BLaER1 treated with 17β-estradiol and CSF1 and Interleukin-3, amounts not matched to agents 10 nM and 100 nM (cell line): ENCODE measurements around the gene KLK1.

Source experiments
- H3K27ac ChIP-seq, 11 experiments: shearing (Covaris generic); formaldehyde crosslinking; 2 replicates each; pipeline ENCODE4 v1.8.1; 2022
- H3K27me3 ChIP-seq, 11 experiments: shearing (Covaris generic); formaldehyde crosslinking; 2 replicates each; pipeline ENCODE4 v1.8.1; 2022
- H3K36me3 ChIP-seq, 11 experiments: shearing (Covaris generic); formaldehyde crosslinking; 2 replicates each; pipeline ENCODE4 v1.8.1; 2022
- H3K4me1 ChIP-seq, 10 experiments: shearing (Covaris generic); formaldehyde crosslinking; 2 replicates each; pipeline ENCODE4 v1.8.1; 2022
- H3K4me2 ChIP-seq, 11 experiments: shearing (Covaris generic); formaldehyde crosslinking; 2 replicates each; pipeline ENCODE4 v1.8.1; 2022
- H3K4me3 ChIP-seq, 10 experiments: shearing (Covaris generic); formaldehyde crosslinking; 2 replicates each; pipeline ENCODE4 v1.8.1; 2022
- H3K9ac ChIP-seq, 11 experiments: shearing (Covaris generic); formaldehyde crosslinking; 2 replicates each; pipeline ENCODE4 v1.8.1; 2022
- H3K9me3 ChIP-seq, 11 experiments: shearing (Covaris generic); formaldehyde crosslinking; replicated peaks in 1 of 11; 2 replicates each; pipeline ENCODE4 v1.8.1; 2022
- H4K20me1 ChIP-seq, 11 experiments: shearing (Covaris generic); formaldehyde crosslinking; 2 replicates each; pipeline ENCODE4 v1.8.1; 2022
- Cebpa-rat ChIP-seq, 11 experiments: shearing (Covaris generic); IDR thresholded peaks; 2 replicates each; pipeline ENCODE4 v1.8.1; 2022

Gene KLK1

GRCh38 chr19:50857366-50857765 is 33.8 kb upstream of the KLK1 start:
- TF ChIP-seq Cebpa-rat (IDR thresholded peaks at IDR 0.05): no peak
- H3K9me3 ChIP-seq: peaks cover 14 to 23% (median 18%) of the 10 kb centered on the region in 11 experiments; a peak in 20 of 22 replicates
- H3K9ac ChIP-seq: no peak overlapping the region
- H3K36me3 ChIP-seq: no peaks in the 10 kb centered on the region
- no peak overlapping the region for H3K4me3 ChIP-seq
- H3K27ac ChIP-seq: no peak overlapping the region
- H3K4me1 ChIP-seq: peaks cover 0 to 9% (median 0%) of the 10 kb centered on the region in 10 experiments; a peak in 5 of 20 replicates
- H3K27me3 ChIP-seq: no peaks in the 10 kb centered on the region
- no peaks in the 10 kb centered on the region for H4K20me1 ChIP-seq
- H3K4me2 ChIP-seq: peak overlapping the region in 2 of 11 experiments; percentile 29; a peak in 2 of 22 replicates

DNA sequence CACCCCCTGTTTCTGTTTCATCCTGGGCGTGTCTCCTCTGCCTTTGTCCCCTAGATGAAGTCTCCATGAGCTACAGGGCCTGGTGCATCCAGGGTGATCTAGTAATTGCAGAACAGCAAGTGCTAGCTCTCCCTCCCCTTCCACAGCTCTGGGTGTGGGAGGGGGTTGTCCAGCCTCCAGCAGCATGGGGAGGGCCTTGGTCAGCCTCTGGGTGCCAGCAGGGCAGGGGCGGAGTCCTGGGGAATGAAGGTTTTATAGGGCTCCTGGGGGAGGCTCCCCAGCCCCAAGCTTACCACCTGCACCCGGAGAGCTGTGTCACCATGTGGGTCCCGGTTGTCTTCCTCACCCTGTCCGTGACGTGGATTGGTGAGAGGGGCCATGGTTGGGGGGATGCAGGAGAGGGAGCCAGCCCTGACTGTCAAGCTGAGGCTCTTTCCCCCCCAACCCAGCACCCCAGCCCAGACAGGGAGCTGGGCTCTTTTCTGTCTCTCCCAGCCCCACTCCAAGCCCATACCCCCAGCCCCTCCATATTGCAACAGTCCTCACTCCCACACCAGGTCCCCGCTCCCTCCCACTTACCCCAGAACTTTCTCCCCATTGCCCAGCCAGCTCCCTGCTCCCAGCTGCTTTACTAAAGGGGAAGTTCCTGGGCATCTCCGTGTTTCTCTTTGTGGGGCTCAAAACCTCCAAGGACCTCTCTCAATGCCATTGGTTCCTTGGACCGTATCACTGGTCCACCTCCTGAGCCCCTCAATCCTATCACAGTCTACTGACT is 31.2 kb upstream of the KLK1 start, which contains the start of gene KLK3:
Gene KLK3 (plus strand): TSS at position 280 of the 775 bp plus-strand sequence. CDS start 41 bp downstream, at position 321.
- Histone ChIP-seq H3K27me3 (no peaks in the 10 kb centered on the region), H3K27ac (no peak within 1 kb of the TSS), H3K4me3 (no peak within 1 kb of the TSS), H3K9ac (no peak within 1 kb of the TSS), H4K20me1 (no peaks in the 10 kb centered on the region), H3K9me3 (peaks cover 0 to 5% (median 2%) of the 10 kb centered on the region in 11 experiments; a peak in 9 of 22 replicates), H3K4me2 (no peak within 1 kb of the TSS), H3K4me1 (peaks cover 0 to 9% (median 0%) of the 10 kb centered on the region in 10 experiments; a peak in 5 of 20 replicates), H3K36me3 (no peaks in the 10 kb centered on the region)
- TF ChIP-seq Cebpa-rat (IDR thresholded peaks at IDR 0.05): no peak

DNA sequence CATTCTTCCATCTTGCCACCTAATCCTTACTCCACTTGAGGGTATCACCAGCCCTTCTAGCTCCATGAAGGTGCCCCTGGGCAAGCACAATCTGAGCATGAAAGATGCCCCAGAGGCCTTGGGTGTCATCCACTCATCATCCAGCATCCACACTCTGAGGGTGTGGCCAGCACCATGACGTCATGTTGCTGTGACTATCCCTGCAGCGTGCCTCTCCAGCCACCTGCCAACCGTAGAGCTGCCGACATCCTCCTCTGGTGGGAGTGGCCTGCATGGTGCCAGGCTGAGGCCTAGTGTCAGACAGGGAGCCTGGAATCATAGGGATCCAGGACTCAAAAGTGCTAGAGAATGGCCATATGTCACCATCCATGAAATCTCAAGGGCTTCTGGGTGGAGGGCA is 28.0 kb upstream of the KLK1 start:
- H3K27ac ChIP-seq: no peak overlapping the region
- no peaks in the 10 kb centered on the region for H3K27me3 ChIP-seq

DNA sequence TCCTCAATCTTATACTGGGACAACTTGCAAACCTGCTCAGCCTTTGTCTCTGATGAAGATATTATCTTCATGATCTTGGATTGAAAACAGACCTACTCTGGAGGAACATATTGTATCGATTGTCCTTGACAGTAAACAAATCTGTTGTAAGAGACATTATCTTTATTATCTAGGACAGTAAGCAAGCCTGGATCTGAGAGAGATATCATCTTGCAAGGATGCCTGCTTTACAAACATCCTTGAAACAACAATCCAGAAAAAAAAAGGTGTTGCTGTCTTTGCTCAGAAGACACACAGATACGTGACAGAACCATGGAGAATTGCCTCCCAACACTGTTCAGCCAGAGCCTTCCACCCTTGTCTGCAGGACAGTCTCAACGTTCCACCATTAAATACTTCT is 27.2 kb upstream of the KLK1 start:
- H4K20me1 ChIP-seq: no peaks in the 10 kb centered on the region
- no peak overlapping the region for H3K27ac ChIP-seq
- TF ChIP-seq Cebpa-rat (IDR thresholded peaks at IDR 0.05): no peak
- H3K4me3 ChIP-seq: no peak overlapping the region
- H3K9ac ChIP-seq: no peak overlapping the region
- no peak overlapping the region for H3K4me2 ChIP-seq
- H3K4me1 ChIP-seq: peaks cover 0 to 5% (median 0%) of the 10 kb centered on the region in 10 experiments; a peak in 2 of 20 replicates
- no peaks in the 10 kb centered on the region for H3K27me3 ChIP-seq
- no peaks in the 10 kb centered on the region for H3K9me3 ChIP-seq
- H3K36me3 ChIP-seq: no peaks in the 10 kb centered on the region

More for the DNA sequence above, 28.0 kb upstream of the KLK1 start:
- Histone ChIP-seq H3K4me3 (no peak overlapping the region), H3K9ac (no peak overlapping the region), H3K4me1 (peaks cover 0 to 5% (median 0%) of the 10 kb centered on the region in 10 experiments; a peak in 3 of 20 replicates), H4K20me1 (no peaks in the 10 kb centered on the region), H3K36me3 (no peaks in the 10 kb centered on the region), H3K9me3 (no peaks in the 10 kb centered on the region), H3K4me2 (no peak overlapping the region)
- no peak for TF ChIP-seq Cebpa-rat (IDR thresholded peaks at IDR 0.05)

GRCh38 chr19:50844296-50844935 is 20.8 kb upstream of the KLK1 start:
- no peak for TF ChIP-seq Cebpa-rat (IDR thresholded peaks at IDR 0.05)
- H3K9me3 ChIP-seq: peaks cover 14 to 26% (median 20%) of the 10 kb centered on the region in 11 experiments
- H3K27me3 ChIP-seq: no peaks in the 10 kb centered on the region
- H3K4me3 ChIP-seq: peak overlapping the region in 2 of 10 experiments; percentile 21 to 38; a peak in 2 of 20 replicates
- H4K20me1 ChIP-seq: no peaks in the 10 kb centered on the region
- peak overlapping the region in 9 of 11 experiments; percentile 35 to 95 (median 83); a peak in 18 of 22 replicates for H3K4me2 ChIP-seq
- 0 out of 22 replicates have a peak overlapping the region, but pooled peaks of 1 of the 11 experiments have one; percentile 2 for H3K27ac ChIP-seq
- H3K4me1 ChIP-seq: peaks cover 0 to 20% (median 13%) of the 10 kb centered on the region in 10 experiments; a peak in 16 of 20 replicates
- H3K9ac ChIP-seq: no peak overlapping the region
- no peaks in the 10 kb centered on the region for H3K36me3 ChIP-seq

DNA sequence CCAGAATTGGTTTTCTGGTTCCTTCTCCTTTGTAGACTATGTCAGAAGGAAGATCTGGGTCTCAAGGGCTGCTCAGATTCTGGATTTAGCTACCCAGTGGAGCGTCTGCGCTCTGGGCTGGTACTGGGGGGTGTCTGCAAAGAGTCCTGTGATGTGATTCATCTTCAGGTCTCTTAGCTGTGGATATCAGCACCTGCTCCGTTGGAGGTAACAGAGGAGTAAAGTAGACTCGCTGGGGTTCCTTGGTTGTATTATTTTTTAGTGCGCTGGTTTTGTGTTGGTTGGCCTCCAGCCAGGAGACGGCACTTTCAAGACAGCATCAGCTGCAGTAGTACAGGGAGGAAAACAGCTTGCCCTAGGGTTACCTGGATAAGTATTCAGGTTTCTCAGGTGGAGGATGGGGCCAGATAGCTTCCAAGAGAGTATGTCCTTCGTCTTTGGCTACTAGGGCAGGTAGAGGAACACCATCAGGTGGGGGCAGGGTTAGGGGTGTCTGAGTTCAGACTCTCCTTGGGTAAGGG is 20.2 kb upstream of the KLK1 start:
- H3K4me2 ChIP-seq: peak overlapping the region in 9 of 11 experiments; percentile 35 to 95 (median 83); a peak in 18 of 22 replicates
- H3K4me3 ChIP-seq: peak overlapping the region in 2 of 10 experiments; percentile 21 to 38; a peak in 1 of 20 replicates
- peaks cover 14 to 26% (median 20%) of the 10 kb centered on the region in 11 experiments for H3K9me3 ChIP-seq
- no peak for TF ChIP-seq Cebpa-rat (IDR thresholded peaks at IDR 0.05)
- peaks cover 0 to 20% (median 13%) of the 10 kb centered on the region in 10 experiments; a peak in 16 of 20 replicates for H3K4me1 ChIP-seq
- no peaks in the 10 kb centered on the region for H3K36me3 ChIP-seq
- H4K20me1 ChIP-seq: no peaks in the 10 kb centered on the region
- H3K27me3 ChIP-seq: no peaks in the 10 kb centered on the region
- H3K27ac ChIP-seq: no peak overlapping the region
- H3K9ac ChIP-seq: no peak overlapping the region

- Histone ChIP-seq H4K20me1 (no peaks in the 10 kb centered on the region), H3K4me3 (no peak overlapping the region), H3K27me3 (no peaks in the 10 kb centered on the region), H3K36me3 (no peaks in the 10 kb centered on the region), H3K4me1 (peaks cover 0 to 25% (median 16%) of the 10 kb centered on the region in 10 experiments; a peak in 16 of 20 replicates), H3K9me3 (peaks cover 14 to 26% (median 20%) of the 10 kb centered on the region in 11 experiments), H3K27ac (no peak overlapping the region), H3K9ac (no peak overlapping the region), H3K4me2 (no peak overlapping the region; a peak in 1 of 22 replicates)
- TF ChIP-seq Cebpa-rat (IDR thresholded peaks at IDR 0.05): no peak
These were observed 19.6 kb upstream of the KLK1 start for GRCh38 chr19:50843205-50843604.

DNA sequence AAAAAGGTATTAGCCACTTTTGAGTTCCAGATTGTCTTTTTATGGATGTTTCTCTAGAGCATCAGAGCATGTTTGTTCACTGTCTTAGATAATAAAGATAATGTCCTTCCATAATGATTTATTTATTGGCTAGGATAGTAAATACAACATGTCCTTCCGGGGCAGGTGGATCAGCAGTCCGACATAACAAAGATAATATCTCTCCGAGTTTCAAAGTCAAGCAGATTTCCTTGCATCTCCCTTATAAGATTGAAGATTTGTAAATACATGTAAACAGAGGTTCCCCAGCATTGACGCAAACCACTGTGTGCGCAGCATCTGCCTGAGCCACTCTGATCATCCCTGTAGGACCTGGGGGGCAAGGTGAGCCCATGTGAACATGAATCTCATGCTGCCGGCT is 18.5 kb upstream of the KLK1 start:
- Histone ChIP-seq H3K4me1 (peaks cover 0 to 35% (median 26%) of the 10 kb centered on the region in 10 experiments; a peak in 16 of 20 replicates), H3K27ac (no peak overlapping the region), H3K4me2 (no peak overlapping the region), H3K9me3 (peaks cover 14 to 26% (median 20%) of the 10 kb centered on the region in 11 experiments), H3K9ac (no peak overlapping the region), H3K27me3 (0 out of 22 replicates have a peak, but pooled peaks cover 0 to under 1% (median 0%) of the 10 kb centered on the region in 11 experiments), H4K20me1 (no peaks in the 10 kb centered on the region), H3K4me3 (no peak overlapping the region), H3K36me3 (no peaks in the 10 kb centered on the region)
- no peak for TF ChIP-seq Cebpa-rat (IDR thresholded peaks at IDR 0.05)
